AG09319 (cell line): ENCODE measurements around the gene CENPP.
A peak's percentile ranks its signal among the peaks of the same experiment; 100 is the strongest.

Experiments
- DNase-seq: peaks from one replicate; pipeline ENCODE4 v3.0.0-alpha.2; 2010; ENCODE audit warnings: low read depth; ENCODE audit errors: extremely low read depth
- CTCF ChIP-seq: IDR thresholded peaks from 2 replicates; pipeline ENCODE4 v1.5.1; 2011; ENCODE audit warnings: low read depth, mild to moderate bottlenecking, inconsistent platforms, low read length, moderate library complexity

Gene CENPP

DNA sequence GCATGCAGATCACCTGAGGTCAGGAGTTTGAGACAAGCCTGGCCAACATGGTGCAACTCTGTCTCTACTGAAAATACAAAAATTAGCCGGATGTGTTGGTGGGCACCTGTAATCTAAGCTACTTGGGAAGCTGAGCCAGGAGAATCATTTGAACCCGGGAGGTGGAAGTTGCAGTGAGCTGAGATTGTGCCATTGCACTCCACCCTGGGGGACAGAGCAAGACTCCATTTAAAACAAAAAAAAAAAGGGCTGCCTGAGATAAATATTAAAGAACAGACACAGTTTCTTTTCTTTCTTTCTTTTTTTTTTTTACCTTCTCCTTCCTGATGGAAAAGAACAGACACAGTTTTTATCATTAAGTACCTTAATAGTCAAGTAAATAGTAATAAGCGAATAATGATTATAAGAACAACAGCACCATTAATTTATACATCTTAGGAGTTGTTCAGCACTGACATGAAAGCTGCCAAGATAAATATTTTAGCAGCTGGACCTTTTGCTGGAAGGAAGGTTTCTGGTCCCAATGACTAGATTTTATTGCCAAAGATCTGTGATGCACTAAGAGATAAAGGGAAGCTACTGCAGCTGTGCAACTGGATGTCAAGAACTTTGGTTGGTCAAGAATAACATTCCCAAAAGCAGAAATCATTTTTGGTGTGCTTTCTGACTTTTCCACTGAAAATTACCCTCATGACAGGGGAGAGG lies 7.0 kb downstream of the CENPP start:
- no peak for TF ChIP-seq CTCF
- DNase-seq, result no peak

DNA sequence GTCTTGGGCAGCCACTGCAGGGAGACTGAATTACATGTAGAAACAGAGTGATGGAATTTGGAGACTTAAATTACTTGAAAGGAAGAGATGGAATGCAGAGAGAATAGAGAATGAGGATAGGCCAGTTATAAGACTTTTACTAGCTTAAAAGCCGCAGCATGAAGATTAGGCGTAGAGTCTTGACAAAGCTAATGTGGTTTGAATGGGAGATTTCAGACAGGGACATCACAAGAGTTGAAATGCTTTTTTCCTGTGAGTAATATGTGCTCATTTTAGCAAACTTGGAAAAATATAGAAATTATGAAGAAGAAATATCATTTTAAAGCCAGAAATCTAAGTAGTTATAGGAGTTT lies 7.5 kb downstream of the CENPP start:
- no peak for TF ChIP-seq CTCF
- no peak for DNase-seq

DNA sequence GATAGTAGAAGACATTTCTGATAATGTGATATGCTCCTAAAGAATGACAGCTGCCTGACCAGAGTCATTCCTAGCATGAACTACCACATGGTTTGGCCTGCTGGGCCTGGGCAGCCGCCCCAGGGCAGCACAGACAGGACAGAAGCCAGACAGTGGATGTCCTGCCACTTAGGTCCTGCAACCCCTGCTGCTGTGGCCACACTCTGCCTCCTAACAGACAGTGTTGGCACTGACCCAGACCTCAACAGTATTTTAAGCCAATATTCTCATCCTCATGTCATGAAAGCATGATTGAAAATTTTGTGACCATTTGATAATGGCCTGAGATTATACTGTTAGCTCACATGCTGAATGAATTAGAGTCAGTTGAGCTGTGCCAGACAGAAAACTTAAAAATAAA lies 15.8 kb downstream of the CENPP start:
- TF ChIP-seq CTCF, result no peak
- no peak for DNase-seq

DNA sequence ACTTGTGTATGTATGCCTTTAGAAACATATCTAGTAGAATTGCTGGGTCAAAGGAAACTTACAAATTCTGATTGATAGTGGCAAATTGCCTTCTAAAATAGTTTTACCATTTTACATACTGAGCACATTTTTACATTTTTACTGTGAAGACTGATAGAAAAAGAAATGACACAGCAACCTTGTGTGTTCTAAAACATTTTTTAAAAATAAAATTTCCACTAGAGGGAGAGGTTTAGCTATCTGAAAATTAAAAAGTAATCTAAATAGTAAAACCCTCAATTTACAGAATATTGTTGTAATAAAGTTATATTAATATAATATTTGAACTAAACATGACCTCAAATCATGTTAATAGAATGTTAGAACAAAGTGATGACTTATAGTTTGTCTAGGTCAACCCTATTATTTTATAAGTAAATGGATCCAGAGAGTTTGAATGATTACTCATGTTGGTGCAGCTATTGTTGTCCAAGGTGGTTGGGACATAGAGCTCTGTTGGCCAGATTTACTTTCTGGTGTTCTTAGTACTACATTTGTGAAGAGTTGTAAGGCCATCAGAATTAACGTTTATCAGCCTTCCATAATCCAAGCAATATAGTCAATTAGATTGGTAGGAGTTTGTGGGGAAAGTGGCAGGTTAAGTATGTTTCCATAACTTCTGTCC lies 17.2 kb downstream of the CENPP start:
- DNase-seq, result no peak
- TF ChIP-seq CTCF, result peak; percentile 17

DNA sequence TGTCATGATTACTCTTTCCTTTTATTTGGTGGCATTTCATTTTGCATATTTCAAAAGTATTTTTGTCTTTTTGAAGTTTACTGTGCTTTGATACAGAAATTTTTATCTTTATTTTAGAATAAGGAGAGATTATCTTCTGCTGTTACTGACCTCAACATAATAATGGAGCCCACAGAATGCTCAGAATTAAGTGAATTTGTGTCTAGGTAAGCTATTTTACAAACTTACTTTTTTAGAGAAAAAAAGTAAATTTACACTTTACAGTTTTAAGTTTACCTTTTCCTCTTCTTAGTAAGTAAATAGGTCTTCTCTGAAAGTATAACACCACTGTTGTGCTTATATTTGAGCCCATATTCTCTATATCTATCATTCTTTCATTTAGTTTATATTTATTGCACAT lies 19.8 kb downstream of the CENPP start:
- TF ChIP-seq CTCF, result no peak
- no peak for DNase-seq

DNA sequence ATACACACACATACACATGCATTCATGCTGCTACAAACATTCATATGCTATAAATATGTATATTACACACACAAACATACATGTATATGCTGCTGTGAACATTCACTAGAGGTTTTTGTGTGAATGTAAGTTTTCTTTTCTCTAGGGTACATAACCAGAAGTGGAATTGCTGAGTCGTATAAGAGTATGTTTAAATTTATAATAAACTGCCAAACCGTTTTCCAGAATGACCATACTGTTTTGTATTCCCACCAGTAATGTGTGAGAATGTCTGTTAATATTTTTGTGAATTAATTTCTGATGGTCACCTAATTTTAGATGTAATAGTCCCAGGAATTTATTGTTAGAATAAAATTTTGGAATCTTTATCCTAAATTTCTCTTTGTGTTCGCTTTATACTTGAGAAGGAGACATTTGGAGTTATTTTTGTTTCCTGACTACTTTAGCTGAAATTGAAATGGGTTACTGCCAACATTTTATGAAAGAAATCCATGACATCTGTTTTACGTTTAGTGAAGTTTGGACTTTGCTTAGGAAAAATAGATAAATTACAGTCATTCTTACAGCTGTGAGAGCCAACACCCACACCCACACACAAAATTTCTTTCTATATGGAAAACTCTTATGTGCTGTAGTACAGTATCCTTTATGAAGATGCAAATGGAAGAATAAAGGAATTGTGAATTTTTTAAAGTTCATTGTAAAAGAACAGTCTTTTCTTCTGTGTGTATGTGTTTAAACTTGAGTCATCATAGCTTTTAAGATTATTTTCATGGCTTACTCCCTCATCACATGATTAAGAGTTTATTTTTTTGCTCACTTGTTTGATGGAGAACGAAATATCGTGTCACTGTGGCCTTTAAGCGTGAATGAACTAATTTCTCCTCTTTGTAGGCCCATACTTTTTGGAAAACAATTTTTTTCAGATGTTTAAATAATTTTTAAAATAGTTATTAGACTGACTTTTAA lies 24.3 kb downstream of the CENPP start:
- DNase-seq, result peak; percentile 38
- TF ChIP-seq CTCF, result no peak

DNA sequence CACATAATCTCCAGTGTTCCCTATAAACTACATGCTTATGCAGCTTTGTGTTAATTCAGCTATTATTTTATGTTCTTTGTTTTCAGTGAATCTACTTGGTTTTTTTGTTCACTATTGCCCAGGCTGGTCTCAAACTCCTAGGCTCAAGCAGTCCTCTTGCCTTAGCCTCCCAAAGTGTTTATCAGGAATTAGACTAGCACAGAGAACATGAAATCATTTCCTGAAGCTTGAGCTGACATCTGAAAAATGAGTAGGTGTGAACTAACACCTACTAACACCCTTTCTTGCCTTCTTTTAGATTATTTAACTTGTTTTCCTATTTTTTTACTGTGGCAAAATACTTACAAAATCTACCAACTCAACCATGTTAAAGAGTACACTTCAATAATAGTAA lies 25.0 kb downstream of the CENPP start:
- no peak for DNase-seq
- TF ChIP-seq CTCF, result no peak
